Keratinocyte (primary cell): Measurements from ENCODE around the gene LIX1. TPM values are rescaled to one million over a fixed set of nuclear protein-coding genes. Genes with fewer than 3 reads are reported as not detected.

Experiments
- DNase-seq: peaks from one replicate; pipeline ENCODE4 v3.0.0-alpha.2; 2011; ENCODE audit warnings: low read depth, missing footprints, low spot score
- FAIRE-seq: peaks from 2 replicates; lab custom pipeline; 2011; peaks lifted over from hg19 to GRCh38; lab: Jason Lieb, UNC
- H2AFZ ChIP-seq: 2 replicates; pipeline ENCODE4 v1.6.0; 2012; ENCODE audit warnings: low read length, control low read depth, inconsistent platforms; ENCODE audit not compliant: control insufficient read depth
- H3K27ac ChIP-seq: 2 replicates; pipeline ENCODE4 v1.5.1; 2011; ENCODE audit warnings: low read length; ENCODE audit not compliant: control insufficient read depth, insufficient read depth
- H3K27me3 ChIP-seq: 3 replicates; pipeline ENCODE4 v1.6.0; 2011; ENCODE audit warnings: low read length; ENCODE audit not compliant: control insufficient read depth, insufficient read depth; ENCODE audit errors: extremely low read depth
- H3K36me3 ChIP-seq, 2 experiments: 2 replicates in 1 of 2; 3 replicates in 1 of 2; pipeline ENCODE4 v1.5.1; 2011; ENCODE audit warnings: low read length in 2 of 2, mild to moderate bottlenecking in 1 of 2; ENCODE audit not compliant: control insufficient read depth in 2 of 2, insufficient read depth in 2 of 2; ENCODE audit errors: extremely low read depth in 1 of 2
- H3K4me1 ChIP-seq: 3 replicates; pipeline ENCODE4 v1.5.1; 2011; ENCODE audit warnings: low read length; ENCODE audit not compliant: control insufficient read depth, insufficient read depth; ENCODE audit errors: extremely low read depth
- H3K4me2 ChIP-seq: 3 replicates; pipeline ENCODE4 v1.6.0; 2011; ENCODE audit warnings: low read depth, low read length; ENCODE audit not compliant: control insufficient read depth, insufficient read depth; ENCODE audit errors: extremely low read depth
- H3K4me3 ChIP-seq, 3 experiments: fragments of 200-600 bp in 1 of 3; sonication (generic) in 1 of 3; 2 replicates in 2 of 3; 3 replicates in 1 of 3; pipeline ENCODE4 v1.5.1; 2011 to 2016; ENCODE audit warnings: low read length in 3 of 3, mild to moderate bottlenecking in 3 of 3, control low read depth in 2 of 3, inconsistent platforms in 1 of 3, low read depth in 1 of 3, mixed read lengths in 1 of 3, mixed run types in 1 of 3, moderate library complexity in 1 of 3; ENCODE audit not compliant: control insufficient read depth in 2 of 3, insufficient read depth in 2 of 3; ENCODE audit errors: extremely low read depth in 1 of 3
- H3K79me2 ChIP-seq: 2 replicates; pipeline ENCODE4 v1.6.0; 2012; ENCODE audit warnings: low read length; ENCODE audit not compliant: control insufficient read depth, insufficient read depth
- H3K9ac ChIP-seq: 3 replicates; pipeline ENCODE4 v1.6.0; 2011; ENCODE audit warnings: low read length; ENCODE audit not compliant: control insufficient read depth, insufficient read depth; ENCODE audit errors: extremely low read depth
- H3K9me1 ChIP-seq: 3 replicates; pipeline ENCODE4 v1.6.0; 2011; ENCODE audit warnings: low read length; ENCODE audit not compliant: control insufficient read depth, insufficient read depth; ENCODE audit errors: extremely low read depth
- H3K9me3 ChIP-seq: 2 replicates; pipeline ENCODE4 v1.5.1; 2012; ENCODE audit warnings: low read depth, low read length; ENCODE audit not compliant: control insufficient read depth
- H4K20me1 ChIP-seq: 3 replicates; pipeline ENCODE4 v1.6.0; 2011; ENCODE audit warnings: low read length; ENCODE audit not compliant: control insufficient read depth, insufficient read depth; ENCODE audit errors: extremely low read depth
- CTCF ChIP-seq, 3 experiments: IDR thresholded peaks in 1 of 3; conservative IDR thresholded peaks in 1 of 3; optimal IDR thresholded peaks in 1 of 3; 2 replicates in 2 of 3; 3 replicates in 1 of 3; pipeline versions ENCODE3 to v1.5.1; 2011; ENCODE audit warnings: low read length in 3 of 3, mild to moderate bottlenecking in 3 of 3, moderate library complexity in 2 of 3, control low read depth in 1 of 3, inconsistent platforms in 1 of 3; ENCODE audit not compliant: insufficient read depth in 2 of 3; ENCODE audit errors: extremely low read depth in 1 of 3
- EZH2 ChIP-seq: IDR thresholded peaks from one replicate; pipeline ENCODE4 v1.6.1; 2012; ENCODE audit warnings: inconsistent platforms, mild to moderate bottlenecking, low read length, moderate library complexity
- dilution Hi-C: fragments of 300-500 bp; cut with MboI; formaldehyde crosslinking; loops from one replicate; pipeline ENCODE4 v1.7.0; 2020; ENCODE audit warnings: low sequenced_read_pairs; ENCODE audit not compliant: extremely low pct_ligation_motif_present
- polyA plus RNA-seq, 5 experiments: library from polyadenylated mRNA; depleted of rRNA in 3 of 5; stranded (reverse) in 3 of 5; stranded (forward) in 1 of 5; unstranded in 1 of 5; fragments of >200 nt; gene quantifications; 1 replicate in 1 of 5; 2 replicates in 3 of 5; 3 replicates in 1 of 5; pipeline versions ENCODE4 v1.2.1 to v1.2.3, GENCODE V29; 2011 to 2012; ENCODE audit warnings: missing spikeins in 2 of 5, low read depth in 1 of 5, low replicate concordance in 1 of 5

The LIX1 gene
- polyA plus RNA-seq, 1 donor (not counting 4 experiments of a cell fraction or from before 2014, with no cell fraction given), result not detected

- H3K4me3 ChIP-seq, result no peak overlapping the region
- no peak for DNase-seq
- H3K36me3 ChIP-seq, result no peaks in the 10 kb centered on the region
- H3K4me2 ChIP-seq, result no peak overlapping the region
- peaks cover 5% of the 10 kb centered on the region for H3K27me3 ChIP-seq
- peaks cover 3% of the 10 kb centered on the region for H3K4me1 ChIP-seq
- no peaks in the 10 kb centered on the region for H4K20me1 ChIP-seq
- TF ChIP-seq CTCF (optimal IDR thresholded peaks at IDR 0.05 in 1 of 3, IDR thresholded peaks at IDR 0.05 in 1 of 3, conservative IDR thresholded peaks at IDR 0.05 in 1 of 3; ENCODE audit: extremely low read depth in 1 of 3, insufficient read depth in 2 of 3, low read length in 3 of 3) (no peak), EZH2 (no peak)
- dilution Hi-C loops, result no loop called here
- no peak overlapping the region for H3K9ac ChIP-seq
- H3K79me2 ChIP-seq, result no peaks in the 10 kb centered on the region
- FAIRE-seq, result no peak
- H2AFZ ChIP-seq, result no peak overlapping the region
- H3K9me3 ChIP-seq, result no peaks in the 10 kb centered on the region
- no peak overlapping the region for H3K27ac ChIP-seq
- no peaks in the 10 kb centered on the region for H3K9me1 ChIP-seq
These were observed 20.6 kb downstream of the LIX1 start for GRCh38 chr5:97121848-97122247.

DNA sequence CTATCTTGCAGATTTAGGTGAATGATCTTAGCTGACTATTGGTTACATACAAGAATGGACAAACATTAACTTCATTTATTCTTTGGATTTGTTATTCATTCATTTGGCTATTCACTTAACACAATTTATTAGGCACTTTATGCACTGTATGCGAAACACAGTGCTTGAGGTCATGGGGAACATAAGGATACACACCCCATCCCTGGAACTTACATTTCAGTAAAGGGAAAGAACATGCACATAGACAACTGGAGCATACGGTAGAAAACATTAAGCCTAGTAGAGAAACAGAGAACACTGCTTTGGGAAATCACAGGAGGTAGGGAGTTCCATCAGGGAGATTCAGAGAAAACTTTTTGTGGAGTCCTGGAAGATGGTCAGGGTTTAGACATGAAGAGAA is 22.2 kb downstream of the LIX1 start:
- H3K9me3 ChIP-seq, result no peaks in the 10 kb centered on the region
- dilution Hi-C loops, result no loop called here

More for the DNA sequence above, 22.2 kb downstream of the LIX1 start:
- H4K20me1 ChIP-seq, result no peaks in the 10 kb centered on the region
- H3K36me3 ChIP-seq, result no peaks in the 10 kb centered on the region
- H3K4me3 ChIP-seq, result no peak overlapping the region
- no peak for FAIRE-seq
- H3K27me3 ChIP-seq, result peaks cover 5% of the 10 kb centered on the region
- H3K9me1 ChIP-seq, result no peaks in the 10 kb centered on the region
- no peak for DNase-seq
- H3K27ac ChIP-seq, result no peak overlapping the region
- no peak overlapping the region for H3K4me2 ChIP-seq
- peaks cover 3% of the 10 kb centered on the region for H3K4me1 ChIP-seq
- H2AFZ ChIP-seq, result no peak overlapping the region
- H3K79me2 ChIP-seq, result no peaks in the 10 kb centered on the region
- no peak overlapping the region for H3K9ac ChIP-seq
- TF ChIP-seq EZH2, result no peak
- TF ChIP-seq CTCF (optimal IDR thresholded peaks at IDR 0.05 in 1 of 3, IDR thresholded peaks at IDR 0.05 in 1 of 3, conservative IDR thresholded peaks at IDR 0.05 in 1 of 3; ENCODE audit: extremely low read depth in 1 of 3, insufficient read depth in 2 of 3, low read length in 3 of 3), result no peak
